Uterus (tissue), 2 donors: Measurements from ENCODE around the gene ATP10A.

Experiments
- CTCF ChIP-seq, 4 experiments: fragments of 200-600 bp in 2 of 4; fragments of 450-650 bp in 2 of 4; sonication (generic) in 2 of 4; IDR thresholded peaks; one replicate each; pipeline ENCODE4 v1.5.1; 2016 to 2019; ENCODE audit warnings: antibody characterized with exemption in 4 of 4, mild to moderate bottlenecking in 2 of 4, moderate library complexity in 1 of 4
- POLR2A ChIP-seq, 2 donors: fragments of 450-650 bp; IDR thresholded peaks; one replicate each; pipeline ENCODE4 v1.6.1; 2016; ENCODE audit warnings: antibody characterized with exemption in 2 of 2, mild to moderate bottlenecking in 1 of 2, moderate library complexity in 1 of 2

GRCh38 chr15:25844981-25845680, 18.0 kb downstream of the ATP10A start:
- no peak for TF ChIP-seq CTCF (IDR thresholded peaks at IDR 0.05)
- TF ChIP-seq POLR2A (IDR thresholded peaks at IDR 0.05), result no peak
